Panc1 (cell line): ENCODE results near the gene SGSH. TPM values are rescaled to one million over a fixed set of nuclear protein-coding genes. Genes with fewer than 3 reads are reported as not detected.

Source experiments
- ATAC-seq: fragments of 200-7000 bp; cut with Tn5 transposase; 2 replicates; pipeline ENCODE4 v1.9.1; 2020; ENCODE audit warnings: mild to moderate bottlenecking, moderate library complexity
- BruUV-seq: library from RNA; stranded (reverse); fragments of 400-500 nt; replicated peaks from 2 replicates; lab custom pipeline; 2021; lab: Mats Ljungman, UMichigan
- CTCF ChIA-PET: fragments of 300-600 bp; sonication (Branson Sonifier 250); formaldehyde crosslinking; loops from one replicate; lab custom pipeline; 2022; ENCODE audit warnings: antibody characterized with exemption; lab: Charles Lee
- POLR2A ChIA-PET: fragments of 300-600 bp; sonication (Branson Sonifier 250); formaldehyde crosslinking; loops from one replicate; lab custom pipeline; 2022; ENCODE audit warnings: antibody characterized with exemption; lab: Charles Lee
- DNase-seq: peaks from one replicate; pipeline ENCODE4 v3.0.0-alpha.2; 2010; ENCODE audit warnings: low read depth, low spot score
- H3K27ac ChIP-seq: 2 replicates; pipeline ENCODE4 v1.5.1; 2011; ENCODE audit warnings: mild to moderate bottlenecking, low read length, inconsistent platforms
- H3K27me3 ChIP-seq: fragments of 200-500 bp; sonication (Bioruptor generic); 2 replicates; pipeline ENCODE4 v1.6.0; 2014; ENCODE audit warnings: low read length, inconsistent platforms; ENCODE audit not compliant: control insufficient read depth, insufficient read depth
- H3K36me3 ChIP-seq: fragments of 200-500 bp; sonication (Bioruptor generic); 2 replicates; pipeline ENCODE4 v1.5.1; 2014; ENCODE audit warnings: inconsistent platforms, mild to moderate bottlenecking, low read length, moderate library complexity; ENCODE audit not compliant: control insufficient read depth, insufficient read depth
- H3K4me1 ChIP-seq: 2 replicates; pipeline ENCODE4 v1.5.1; 2011; ENCODE audit warnings: inconsistent platforms, mild to moderate bottlenecking, low read length, moderate library complexity; ENCODE audit not compliant: control insufficient read depth, insufficient read depth
- H3K4me3 ChIP-seq, 2 experiments: 2 replicates each; pipeline ENCODE4 v1.5.1; 2011 to 2012; ENCODE audit warnings: low read depth in 2 of 2, low read length in 2 of 2, mild to moderate bottlenecking in 2 of 2, inconsistent platforms in 1 of 2, moderate library complexity in 1 of 2
- H3K9me3 ChIP-seq: fragments of 200-500 bp; sonication (Bioruptor generic); 2 replicates; pipeline ENCODE4 v1.5.1; 2014; ENCODE audit warnings: low read depth, mild to moderate bottlenecking, inconsistent platforms, low read length, moderate library complexity; ENCODE audit not compliant: control insufficient read depth, insufficient read depth
- CTCF ChIP-seq: fragments of 450-650 bp; IDR thresholded peaks from 2 replicates; pipeline ENCODE4 v1.5.1; 2017; ENCODE audit warnings: mild to moderate bottlenecking
- POLR2AphosphoS5 ChIP-seq: IDR thresholded peaks from 2 replicates; pipeline ENCODE4 v1.6.1; 2012; ENCODE audit warnings: mild to moderate bottlenecking, low read depth, low read length, moderate library complexity
- REST ChIP-seq, 2 experiments: IDR thresholded peaks; 2 replicates each; pipeline ENCODE4 v1.6.1; 2011 to 2012; ENCODE audit warnings: low read depth in 2 of 2, control low read depth in 1 of 2, low read length in 1 of 2, mild to moderate bottlenecking in 1 of 2, moderate library complexity in 1 of 2; ENCODE audit not compliant: insufficient read depth in 1 of 2
- SIN3A ChIP-seq: IDR thresholded peaks from 2 replicates; pipeline ENCODE4 v1.6.1; 2012; ENCODE audit warnings: low read depth, mild to moderate bottlenecking, low read length, moderate library complexity, borderline replicate concordance; ENCODE audit not compliant: insufficient read depth
- TCF7L2 ChIP-seq: IDR thresholded peaks from 2 replicates; pipeline ENCODE4 v1.6.1; 2011; ENCODE audit warnings: mild to moderate bottlenecking, low read depth, low read length, inconsistent platforms
- in situ Hi-C: cut with HindIII; loops from 2 replicates; pipeline ENCODE4 v1.10.0; 2016; ENCODE audit warnings: low sequenced_read_pairs, low pct_unique_long_range_greater_than_20kb
- intact Hi-C: fragments of 100-400 bp; cut with micrococcal nuclease; formaldehyde crosslinking; loops from one replicate; pipeline ENCODE4 v1.10.0; 2022; ENCODE audit not compliant: unreplicated experiment
- total RNA-seq: library from RNA; stranded (reverse); gene quantifications from one replicate; pipeline ENCODE4 v1.2.1, GENCODE V29; 2021; ENCODE audit not compliant: unreplicated experiment

The SGSH gene
- total RNA-seq, 1 experiment from 2014 or later, result 70.2 TPM

- no TSS peak for BruUV-seq
- TF ChIP-seq POLR2AphosphoS5, result no peak
- TF ChIP-seq SIN3A, result no peak
- TF ChIP-seq REST (IDR thresholded peaks at IDR 0.05; ENCODE audit: insufficient read depth in 1 of 2, low read depth in 2 of 2, low read length in 1 of 2), result no peak
- no peak for TF ChIP-seq TCF7L2
- no peak for TF ChIP-seq CTCF
- DNase-seq, result no peak
- Histone ChIP-seq H3K27me3 (no peaks in the 10 kb centered on the region), H3K9me3 (no peaks in the 10 kb centered on the region), H3K4me1 (peaks cover 5% of the 10 kb centered on the region), H3K27ac (no peak overlapping the region), H3K4me3 (no peak overlapping the region), H3K36me3 (no peaks in the 10 kb centered on the region; the same call in none of the 2 replicates)
- no peak for ATAC-seq
- in situ Hi-C loops, result no loop called here
- CTCF ChIA-PET, result no interaction called here
- POLR2A ChIA-PET, result no interaction called here
- intact Hi-C loops, result no loop called here
Measured at GRCh38 chr17:80214012-80214877, 5.9 kb downstream of the SGSH start.

GRCh38 chr17:80213643-80213975 lies 6.5 kb downstream of the SGSH start:
- no peaks in the 10 kb centered on the region for H3K9me3 ChIP-seq
- ChIA-PET POLR2A (no interaction called here), CTCF (no interaction called here)
- no TSS peak for BruUV-seq
- no peaks in the 10 kb centered on the region; the same call in none of the 2 replicates for H3K36me3 ChIP-seq
- DNase-seq, result no peak
- TF ChIP-seq POLR2AphosphoS5 (no peak), SIN3A (no peak), TCF7L2 (no peak), CTCF (no peak), REST (IDR thresholded peaks at IDR 0.05; ENCODE audit: insufficient read depth in 1 of 2, low read depth in 2 of 2, low read length in 1 of 2) (no peak)
- no peak for ATAC-seq
- H3K4me3 ChIP-seq, result no peak overlapping the region
- no peaks in the 10 kb centered on the region for H3K27me3 ChIP-seq
- no peaks in the 10 kb centered on the region for H3K4me1 ChIP-seq
- intact Hi-C loops, result no loop called here
- no peak overlapping the region for H3K27ac ChIP-seq
- in situ Hi-C loops, result no loop called here
